ENCODE data around the gene ELFN2. TPM values are rescaled to one million over a fixed set of nuclear protein-coding genes. Genes with fewer than 3 reads are reported as not detected.

ELFN2 gene
- polyA plus RNA-seq, 3 donors: 0.01 TPM; not detected in 2

GRCh38 chr22:37362621-37363020, 64.7 kb downstream of the ELFN2 start:
- Histone ChIP-seq H3K9me3 (replicated peaks in 1 of 2; ENCODE audit: control insufficient read depth in 1 of 2, insufficient read depth in 1 of 2, low read length in 2 of 2) (no peaks in the 10 kb centered on the region), H3K4me3 (replicated peaks in 1 of 3; ENCODE audit: low read depth in 2 of 3, low read length in 3 of 3) (no peak overlapping the region), H3K27ac (ENCODE audit: low read depth in 1 of 2, low read length in 2 of 2) (no peak overlapping the region), H3K27me3 (ENCODE audit: control insufficient read depth in 2 of 2, insufficient read depth in 2 of 2, low read length in 2 of 2) (no peaks in the 10 kb centered on the region), H2AFZ (ENCODE audit: insufficient read depth, low read depth, low read length, poor library complexity, severe bottlenecking) (no peak overlapping the region), H3K36me3 (replicated peaks in 1 of 2; ENCODE audit: control insufficient read depth in 1 of 2, insufficient read depth in 2 of 2, low read length in 2 of 2) (no peaks in the 10 kb centered on the region), H3K4me1 (ENCODE audit: control insufficient read depth in 1 of 2, insufficient read depth in 2 of 2, low read length in 2 of 2) (peaks cover 21 to 24% of the 10 kb centered on the region in 2 donors), H3K4me2 (replicated peaks; ENCODE audit: extremely low read depth, low read length, poor library complexity, severe bottlenecking) (no peak overlapping the region), H4K20me1 (ENCODE audit: insufficient read depth, low read length) (no peaks in the 10 kb centered on the region), H3K79me2 (ENCODE audit: insufficient read depth, low read length) (no peaks in the 10 kb centered on the region), H3K9ac (ENCODE audit: insufficient read depth, low read length, poor library complexity, severe bottlenecking) (no peak overlapping the region)
- Mint-ChIP-seq H3K27me3 (ENCODE audit: low read depth in 3 of 3) (peaks cover 1 to 4% (median 4%) of the 10 kb centered on the region in 3 donors), H3K27ac (no peak overlapping the region), H3K4me3 (no peak overlapping the region), H3K9me3 (no peaks in the 10 kb centered on the region), H3K4me1 (peaks cover 21% of the 10 kb centered on the region), H3K36me3 (no peaks in the 10 kb centered on the region)
- DNase-seq: no peak
- intact Hi-C loops (cut with micrococcal nuclease): no loop called here
- TF ChIP-seq, protein P1, sequence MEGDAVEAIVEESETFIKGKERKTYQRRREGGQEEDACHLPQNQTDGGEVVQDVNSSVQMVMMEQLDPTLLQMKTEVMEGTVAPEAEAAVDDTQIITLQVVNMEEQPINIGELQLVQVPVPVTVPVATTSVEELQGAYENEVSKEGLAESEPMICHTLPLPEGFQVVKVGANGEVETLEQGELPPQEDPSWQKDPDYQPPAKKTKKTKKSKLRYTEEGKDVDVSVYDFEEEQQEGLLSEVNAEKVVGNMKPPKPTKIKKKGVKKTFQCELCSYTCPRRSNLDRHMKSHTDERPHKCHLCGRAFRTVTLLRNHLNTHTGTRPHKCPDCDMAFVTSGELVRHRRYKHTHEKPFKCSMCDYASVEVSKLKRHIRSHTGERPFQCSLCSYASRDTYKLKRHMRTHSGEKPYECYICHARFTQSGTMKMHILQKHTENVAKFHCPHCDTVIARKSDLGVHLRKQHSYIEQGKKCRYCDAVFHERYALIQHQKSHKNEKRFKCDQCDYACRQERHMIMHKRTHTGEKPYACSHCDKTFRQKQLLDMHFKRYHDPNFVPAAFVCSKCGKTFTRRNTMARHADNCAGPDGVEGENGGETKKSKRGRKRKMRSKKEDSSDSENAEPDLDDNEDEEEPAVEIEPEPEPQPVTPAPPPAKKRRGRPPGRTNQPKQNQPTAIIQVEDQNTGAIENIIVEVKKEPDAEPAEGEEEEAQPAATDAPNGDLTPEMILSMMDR (IDR thresholded peaks at IDR 0.05): no peak
- WGBS (ENCODE audit: insufficient coverage): 100% methylated on average over 3 of the region's 3 CpGs

- Mint-ChIP-seq H3K9me3 (peaks cover 0 to 2% (median 0%) of the 10 kb centered on the region in 7 donors), H3K4me1 (peaks cover 4% of the 10 kb centered on the region), H3K4me3 (no peak overlapping the region), H3K36me3 (no peaks in the 10 kb centered on the region), H3K27ac (no peak overlapping the region), H3K27me3 (ENCODE audit: low read depth in 3 of 3) (peaks cover 3 to 8% (median 4%) of the 10 kb centered on the region in 3 donors)
- Histone ChIP-seq H3K4me2 (replicated peaks; ENCODE audit: extremely low read depth, low read length, poor library complexity, severe bottlenecking) (no peak overlapping the region), H3K4me3 (replicated peaks in 1 of 3; ENCODE audit: low read depth in 2 of 3, low read length in 3 of 3) (no peak overlapping the region), H3K27me3 (ENCODE audit: control insufficient read depth in 2 of 2, insufficient read depth in 2 of 2, low read length in 2 of 2) (no peaks in the 10 kb centered on the region), H3K9ac (ENCODE audit: insufficient read depth, low read length, poor library complexity, severe bottlenecking) (no peak overlapping the region), H2AFZ (ENCODE audit: insufficient read depth, low read depth, low read length, poor library complexity, severe bottlenecking) (no peak overlapping the region), H4K20me1 (ENCODE audit: insufficient read depth, low read length) (no peaks in the 10 kb centered on the region), H3K79me2 (ENCODE audit: insufficient read depth, low read length) (no peaks in the 10 kb centered on the region), H3K9me3 (replicated peaks in 1 of 2; ENCODE audit: control insufficient read depth in 1 of 2, insufficient read depth in 1 of 2, low read length in 2 of 2) (no peaks in the 10 kb centered on the region), H3K36me3 (replicated peaks in 1 of 2; ENCODE audit: control insufficient read depth in 1 of 2, insufficient read depth in 2 of 2, low read length in 2 of 2) (no peaks in the 10 kb centered on the region), H3K4me1 (ENCODE audit: control insufficient read depth in 1 of 2, insufficient read depth in 2 of 2, low read length in 2 of 2) (no peaks in the 10 kb centered on the region), H3K27ac (ENCODE audit: low read depth in 1 of 2, low read length in 2 of 2) (no peak overlapping the region)
- TF ChIP-seq, protein P1 (IDR thresholded peaks at IDR 0.05): no peak
- no peak for DNase-seq
- 69% methylated on average over 6 of the region's 8 CpGs for WGBS (ENCODE audit: insufficient coverage)
- intact Hi-C loops (cut with micrococcal nuclease): no loop called here
These were observed 68.4 kb downstream of the ELFN2 start for GRCh38 chr22:37358917-37359316.
